Neural progenitor cell (in vitro differentiated cells): ENCODE measurements around the gene NPRL2. TPM values are rescaled to one million over a fixed set of nuclear protein-coding genes. Genes with fewer than 3 reads are reported as not detected.

Source experiments
- DNase-seq: peaks from one replicate; pipeline ENCODE4 v3.0.0-alpha.2; 2016; ENCODE audit warnings: low spot score
- H2AFZ ChIP-seq: fragments of 200-600 bp; sonication (generic); replicated peaks from 2 replicates; pipeline ENCODE4 v1.6.1; 2016; ENCODE audit warnings: antibody characterized with exemption
- H3F3A ChIP-seq: fragments of 200-600 bp; sonication (generic); 2 replicates; pipeline ENCODE4 v1.6.1; 2016; ENCODE audit warnings: antibody characterized with exemption, low read depth
- H3K27ac ChIP-seq: fragments of 200-600 bp; sonication (generic); 2 replicates; pipeline ENCODE4 v1.5.1; 2016; ENCODE audit warnings: mild to moderate bottlenecking
- H3K27me3 ChIP-seq: fragments of 200-600 bp; sonication (generic); 2 replicates; pipeline ENCODE4 v1.6.1; 2016; ENCODE audit warnings: mild to moderate bottlenecking, moderate library complexity
- H3K36me3 ChIP-seq: fragments of 200-600 bp; sonication (generic); 2 replicates; pipeline ENCODE4 v1.5.1; 2016
- H3K4me1 ChIP-seq: fragments of 200-600 bp; sonication (generic); 2 replicates; pipeline ENCODE4 v1.6.1; 2016; ENCODE audit warnings: mixed run types
- H3K4me2 ChIP-seq: fragments of 200-600 bp; sonication (generic); 2 replicates; pipeline ENCODE4 v1.6.1; 2016
- H3K4me3 ChIP-seq: fragments of 200-600 bp; sonication (generic); 2 replicates; pipeline ENCODE4 v1.5.1; 2016
- H3K79me2 ChIP-seq: fragments of 200-600 bp; sonication (generic); 2 replicates; pipeline ENCODE4 v1.6.1; 2016; ENCODE audit warnings: low read depth
- H3K9ac ChIP-seq: fragments of 200-600 bp; sonication (generic); 2 replicates; pipeline ENCODE4 v1.6.1; 2016
- H3K9me3 ChIP-seq: fragments of 200-600 bp; sonication (generic); 2 replicates; pipeline ENCODE4 v1.5.1; 2016; ENCODE audit warnings: low read depth
- H4K20me1 ChIP-seq: fragments of 200-600 bp; sonication (generic); 2 replicates; pipeline ENCODE4 v1.6.1; 2016; ENCODE audit warnings: low read depth
- H3K27ac Mint-ChIP-seq: 3 replicates; pipeline ENCODE4 v1.8.0; 2021; ENCODE audit warnings: mixed read lengths
- H3K27me3 Mint-ChIP-seq: 2 replicates; pipeline ENCODE4 v1.8.0; 2022; ENCODE audit warnings: low read depth, mild to moderate bottlenecking, inconsistent platforms, moderate library complexity, mixed read lengths; ENCODE audit not compliant: insufficient read depth
- H3K36me3 Mint-ChIP-seq: 3 replicates; pipeline ENCODE4 v1.8.0; 2021; ENCODE audit warnings: mixed read lengths
- H3K4me1 Mint-ChIP-seq: 3 replicates; pipeline ENCODE4 v1.8.0; 2021; ENCODE audit warnings: mixed read lengths
- H3K4me3 Mint-ChIP-seq: 3 replicates; pipeline ENCODE4 v1.8.0; 2021; ENCODE audit warnings: mild to moderate bottlenecking, moderate library complexity, mixed read lengths
- H3K9me3 Mint-ChIP-seq: 3 replicates; pipeline ENCODE4 v1.8.0; 2020; ENCODE audit warnings: mixed read lengths
- CTCF ChIP-seq: fragments of 200-600 bp; sonication (generic); IDR thresholded peaks from 2 replicates; pipeline ENCODE4 v1.5.1; 2017; ENCODE audit warnings: antibody characterized with exemption, mild to moderate bottlenecking
- EZH2 ChIP-seq: fragments of 200-600 bp; sonication (generic); IDR thresholded peaks from 2 replicates; pipeline ENCODE4 v1.6.1; 2017; ENCODE audit warnings: antibody characterized with exemption, mild to moderate bottlenecking, moderate library complexity
- EZH2phosphoT487 ChIP-seq: fragments of 200-600 bp; sonication (generic); IDR thresholded peaks from 2 replicates; pipeline ENCODE4 v1.6.1; 2017; ENCODE audit warnings: antibody characterized with exemption
- total RNA-seq: library from RNA; depleted of rRNA; stranded (reverse); fragments of >200 nt; gene quantifications from 2 replicates; pipeline ENCODE4 v1.2.3, GENCODE V29; 2015; ENCODE audit warnings: low replicate concordance

The NPRL2 gene
- total RNA-seq, 1 donor from 2014 or later = 15.5 TPM

GRCh38 chr3:50323614-50324199, 26.9 kb downstream of the NPRL2 start:
- peaks cover 4% of the 10 kb centered on the region for H3K27me3 Mint-ChIP-seq
- Histone ChIP-seq H3K4me1 (peaks cover 37% of the 10 kb centered on the region), H3K4me2 (no peak overlapping the region), H3K79me2 (peaks cover 38% of the 10 kb centered on the region), H3K9me3 (no peaks in the 10 kb centered on the region), H3K9ac (no peak overlapping the region), H3K4me3 (no peak overlapping the region), H4K20me1 (peaks cover 34% of the 10 kb centered on the region), H3K27me3 (no peaks in the 10 kb centered on the region), H3F3A (peaks cover 40% of the 10 kb centered on the region), H2AFZ (no peak overlapping the region), H3K36me3 (no peaks in the 10 kb centered on the region), H3K27ac (no peak overlapping the region)
- TF ChIP-seq CTCF (no peak), EZH2 (no peak), EZH2phosphoT487 (no peak)
- DNase-seq = no peak
- no peak overlapping the region for H3K4me3 Mint-ChIP-seq
- H3K4me1 Mint-ChIP-seq = peaks cover 55% of the 10 kb centered on the region
- H3K36me3 Mint-ChIP-seq = peaks cover 12% of the 10 kb centered on the region
- H3K9me3 Mint-ChIP-seq = no peaks in the 10 kb centered on the region
- no peak overlapping the region for H3K27ac Mint-ChIP-seq

- no peak for DNase-seq
- no peaks in the 10 kb centered on the region for H3K27me3 ChIP-seq
- no peaks in the 10 kb centered on the region for H3K36me3 ChIP-seq
- H3K79me2 ChIP-seq = peaks cover 44% of the 10 kb centered on the region
- peaks cover 16% of the 10 kb centered on the region for H3K36me3 Mint-ChIP-seq
- peak overlapping the region; percentile 53 for H3K27ac Mint-ChIP-seq
- no peaks in the 10 kb centered on the region for H3K9me3 ChIP-seq
- H3K27me3 Mint-ChIP-seq = peaks cover 4% of the 10 kb centered on the region
- no peaks in the 10 kb centered on the region for H3K9me3 Mint-ChIP-seq
- peaks cover 35% of the 10 kb centered on the region for H3F3A ChIP-seq
- H3K4me3 Mint-ChIP-seq = peak overlapping the region; percentile 88
- no peak overlapping the region for H3K4me3 ChIP-seq
- no peak overlapping the region for H3K27ac ChIP-seq
- peaks cover 54% of the 10 kb centered on the region for H3K4me1 Mint-ChIP-seq
- no peak overlapping the region for H3K4me2 ChIP-seq
- peaks cover 34% of the 10 kb centered on the region for H3K4me1 ChIP-seq
- H2AFZ ChIP-seq = no peak overlapping the region
- H4K20me1 ChIP-seq = peaks cover 36% of the 10 kb centered on the region
- no peak for TF ChIP-seq EZH2phosphoT487
- no peak for TF ChIP-seq EZH2
- TF ChIP-seq CTCF = no peak
- no peak overlapping the region for H3K9ac ChIP-seq
Observed at GRCh38 chr3:50323092-50323600, 27.4 kb downstream of the NPRL2 start.

GRCh38 chr3:50322386-50323091, 28.0 kb downstream of the NPRL2 start, which contains the start of gene HYAL2:
Gene HYAL2 (minus strand): TSS chr3:50322745. CDS start chr3:50320489, 2,256 bp downstream.
- no peaks in the 10 kb centered on the region for H3K36me3 ChIP-seq
- peak; percentile 61 for DNase-seq
- H3F3A ChIP-seq = peaks cover 35% of the 10 kb centered on the region
- H3K9ac ChIP-seq = peak within 1 kb of the TSS; percentile 91
- H2AFZ ChIP-seq = peak within 1 kb of the TSS; percentile 95
- peak within 1 kb of the TSS; percentile 100 for H3K27ac Mint-ChIP-seq
- H3K4me3 Mint-ChIP-seq = peak within 1 kb of the TSS; percentile 88
- H3K4me1 ChIP-seq = peaks cover 34% of the 10 kb centered on the region
- no peaks in the 10 kb centered on the region for H3K9me3 ChIP-seq
- no peak for TF ChIP-seq EZH2phosphoT487
- no peak for TF ChIP-seq EZH2
- TF ChIP-seq CTCF = no peak
- no peaks in the 10 kb centered on the region for H3K27me3 ChIP-seq
- peaks cover 51% of the 10 kb centered on the region for H3K4me1 Mint-ChIP-seq
- H3K27me3 Mint-ChIP-seq = peaks cover 4% of the 10 kb centered on the region
- H3K4me3 ChIP-seq = peak within 1 kb of the TSS; percentile 84
- no peaks in the 10 kb centered on the region for H3K9me3 Mint-ChIP-seq
- peaks cover 40% of the 10 kb centered on the region for H4K20me1 ChIP-seq
- H3K4me2 ChIP-seq = peak within 1 kb of the TSS; percentile 88
- peaks cover 46% of the 10 kb centered on the region for H3K79me2 ChIP-seq
- peak within 1 kb of the TSS; percentile 99 for H3K27ac ChIP-seq
- peaks cover 17% of the 10 kb centered on the region for H3K36me3 Mint-ChIP-seq
